HCT116 (cell line): ENCODE results near the gene FNBP1L. TPM values are rescaled to one million over a fixed set of nuclear protein-coding genes. Genes with fewer than 3 reads are reported as not detected.

Experiments used
- ATAC-seq: fragments of 200-7000 bp; cut with Tn5 transposase; 2 replicates; pipeline ENCODE4 v1.9.1; 2020; ENCODE audit warnings: mild to moderate bottlenecking, moderate library complexity
- BruUV-seq: library from RNA; stranded (reverse); fragments of 400-500 nt; replicated peaks from 2 replicates; lab custom pipeline; 2021; lab: Mats Ljungman, UMichigan
- CTCF ChIA-PET: fragments of 300-600 bp; sonication (Branson Sonifier 250); formaldehyde crosslinking; loops from one replicate; lab custom pipeline; 2021; ENCODE audit warnings: antibody characterized with exemption; lab: Charles Lee
- POLR2A ChIA-PET: fragments of 300-600, 350-600 bp; sonication (Branson Sonifier 250); formaldehyde crosslinking; loops from one replicate; lab custom pipeline; 2021; ENCODE audit warnings: antibody characterized with exemption; lab: Charles Lee
- RAD21 ChIA-PET, 2 experiments: fragments of 300-600 bp; sonication (Branson Sonifier 250); formaldehyde crosslinking; loops; one replicate each; lab custom pipeline; 2023; ENCODE audit warnings: low total read pairs in 2 of 2; ENCODE audit not compliant: uncharacterized antibody in 2 of 2, unreplicated experiment in 2 of 2, low non-redundant PET in 1 of 2; lab: Charles Lee
- DNase-seq: peaks from one replicate; pipeline ENCODE4 v3.0.0-alpha.2; 2010; ENCODE audit warnings: low read depth, low spot score
- H2AFZ ChIP-seq: fragments of 200-600 bp; shearing (Covaris generic), sonication (generic); 2 replicates; pipeline ENCODE4 v1.6.1; 2017; ENCODE audit warnings: low read depth, mixed run types, mixed read lengths, antibody characterized with exemption, low read length; ENCODE audit not compliant: poor library complexity, severe bottlenecking
- H3K27ac ChIP-seq: 2 replicates; pipeline ENCODE4 v1.5.1; 2012; ENCODE audit warnings: low read depth, low read length
- H3K27me3 ChIP-seq: fragments of 200-600 bp; sonication (generic); 2 replicates; pipeline ENCODE4 v1.6.1; 2016; ENCODE audit warnings: mixed run types, low read length, mixed read lengths; ENCODE audit not compliant: insufficient read depth
- H3K36me3 ChIP-seq, 2 experiments: fragments of 200-500 bp in 1 of 2; fragments of 200-600 bp in 1 of 2; sonication (Bioruptor generic) in 1 of 2; sonication (generic) in 1 of 2; 2 replicates each; pipeline versions ENCODE4 v1.5.1 to v1.6.1; 2014 to 2016; ENCODE audit warnings: low read length in 2 of 2, inconsistent platforms in 1 of 2, mixed read lengths in 1 of 2, mixed run types in 1 of 2; ENCODE audit not compliant: insufficient read depth in 2 of 2, control insufficient read depth in 1 of 2
- H3K4me1 ChIP-seq, 2 experiments: fragments of 200-600 bp in 1 of 2; sonication (generic) in 1 of 2; 2 replicates each; pipeline versions ENCODE4 v1.5.1 to v1.6.1; 2012 to 2017; ENCODE audit warnings: low read length in 2 of 2, inconsistent platforms in 1 of 2, mild to moderate bottlenecking in 1 of 2, mixed read lengths in 1 of 2, mixed run types in 1 of 2, moderate library complexity in 1 of 2; ENCODE audit not compliant: insufficient read depth in 2 of 2, control insufficient read depth in 1 of 2
- H3K4me2 ChIP-seq: fragments of 200-600 bp; sonication (generic); 2 replicates; pipeline ENCODE4 v1.6.1; 2017; ENCODE audit warnings: mixed run types, low read length, mixed read lengths
- H3K4me3 ChIP-seq, 2 experiments: fragments of 200-600 bp in 1 of 2; sonication (generic) in 1 of 2; replicated peaks in 1 of 2; 2 replicates each; pipeline ENCODE4 v1.5.1; 2011 to 2016; ENCODE audit warnings: low read length in 2 of 2, control low read depth in 1 of 2, low read depth in 1 of 2, mild to moderate bottlenecking in 1 of 2, mixed read lengths in 1 of 2, mixed run types in 1 of 2
- H3K79me2 ChIP-seq: fragments of 200-600 bp; sonication (generic); 2 replicates; pipeline ENCODE4 v1.6.1; 2017; ENCODE audit warnings: mild to moderate bottlenecking, mixed run types, low read length, moderate library complexity, mixed read lengths; ENCODE audit not compliant: insufficient read depth
- H3K9ac ChIP-seq: fragments of 200-600 bp; sonication (generic); 2 replicates; pipeline ENCODE4 v1.6.1; 2016; ENCODE audit warnings: low read length, mixed read lengths
- H3K9me2 ChIP-seq: fragments of 200-600 bp; sonication (generic), shearing (Covaris generic); 2 replicates; pipeline ENCODE4 v1.6.1; 2017; ENCODE audit warnings: mixed run types, mild to moderate bottlenecking, moderate library complexity; ENCODE audit not compliant: insufficient read depth
- H3K9me3 ChIP-seq, 2 experiments: fragments of 200-500 bp in 1 of 2; fragments of 200-600 bp in 1 of 2; sonication (Bioruptor generic) in 1 of 2; sonication (generic) in 1 of 2; 2 replicates each; pipeline ENCODE4 v1.6.1; 2014 to 2017; ENCODE audit warnings: low read length in 2 of 2, mixed read lengths in 2 of 2, inconsistent platforms in 1 of 2, low read depth in 1 of 2, mild to moderate bottlenecking in 1 of 2, mixed run types in 1 of 2, moderate library complexity in 1 of 2; ENCODE audit not compliant: control insufficient read depth in 1 of 2, insufficient read depth in 1 of 2
- H4K20me1 ChIP-seq: fragments of 200-600 bp; sonication (generic), shearing (Covaris generic); 2 replicates; pipeline ENCODE4 v1.6.1; 2017; ENCODE audit warnings: mixed run types, mild to moderate bottlenecking, moderate library complexity; ENCODE audit not compliant: insufficient read depth
- CBX3 ChIP-seq: IDR thresholded peaks from 2 replicates; pipeline ENCODE4 v1.6.1; 2012; ENCODE audit warnings: low read depth
- CEBPB ChIP-seq: IDR thresholded peaks from 2 replicates; pipeline ENCODE4 v1.6.1; 2012; ENCODE audit warnings: low read depth
- EGR1 ChIP-seq: IDR thresholded peaks from 2 replicates; pipeline ENCODE4 v1.6.1; 2012; ENCODE audit warnings: low read depth
- FOSL1 ChIP-seq: IDR thresholded peaks from 2 replicates; pipeline ENCODE4 v1.6.1; 2012; ENCODE audit warnings: low read depth
- JUND ChIP-seq: IDR thresholded peaks from 2 replicates; pipeline ENCODE4 v1.6.1; 2012
- POLR2AphosphoS5 ChIP-seq: IDR thresholded peaks from 2 replicates; pipeline ENCODE4 v1.6.1; 2011; ENCODE audit warnings: mild to moderate bottlenecking, low read depth, low read length, moderate library complexity
- RAD21 ChIP-seq: IDR thresholded peaks from 2 replicates; pipeline ENCODE4 v1.6.1; 2012; ENCODE audit warnings: low read depth, mild to moderate bottlenecking
- SIN3A ChIP-seq: IDR thresholded peaks from 2 replicates; pipeline ENCODE4 v1.6.1; 2012; ENCODE audit warnings: low read depth
- SP1 ChIP-seq: IDR thresholded peaks from 2 replicates; pipeline ENCODE4 v1.6.1; 2012; ENCODE audit warnings: low read depth
- SRF ChIP-seq: IDR thresholded peaks from 2 replicates; pipeline ENCODE4 v1.6.1; 2012; ENCODE audit warnings: low read depth
- YY1 ChIP-seq: IDR thresholded peaks from 2 replicates; pipeline ENCODE4 v1.6.1; 2011; ENCODE audit warnings: low read length, low read depth, moderate library complexity, mild to moderate bottlenecking; ENCODE audit not compliant: insufficient replicate concordance; ENCODE audit errors: extremely low read depth
- ZNF274 ChIP-seq: fragments of 200-500 bp; sonication (Bioruptor generic); IDR thresholded peaks from 2 replicates; pipeline ENCODE4 v1.6.1; 2014; ENCODE audit warnings: mild to moderate bottlenecking, low read depth, low read length, inconsistent platforms
- intact Hi-C: fragments of 100-400 bp; cut with micrococcal nuclease; formaldehyde crosslinking; loops from 2 replicates; pipeline ENCODE4 v1.10.0; 2022
- total RNA-seq: library from RNA; stranded (reverse); gene quantifications from one replicate; pipeline ENCODE4 v1.2.1, GENCODE V29; 2021; ENCODE audit not compliant: unreplicated experiment
- TF ChIP-seq, protein P1 (sequence below): IDR thresholded peaks from 2 replicates; pipeline ENCODE4 v1.6.1; 2011; ENCODE audit warnings: mild to moderate bottlenecking, low read length, moderate library complexity; ENCODE audit not compliant: insufficient replicate concordance; ENCODE audit errors: extremely low read depth
- TF ChIP-seq, protein P2 (sequence below): IDR thresholded peaks from 2 replicates; pipeline ENCODE4 v1.6.1; 2012; ENCODE audit warnings: low read depth
- TF ChIP-seq, protein P3 (sequence below): IDR thresholded peaks from 2 replicates; pipeline ENCODE4 v1.6.1; 2012
- TF ChIP-seq, protein P4 (sequence below), 3 experiments: fragments of 200-600 bp in 1 of 3; sonication (generic) in 1 of 3; IDR thresholded peaks in 2 of 3; conservative IDR thresholded peaks in 1 of 3; 2 replicates each; pipeline ENCODE4 v1.5.1; 2012 to 2017; ENCODE audit warnings: low read depth in 2 of 3, low read length in 2 of 3, antibody characterized with exemption in 1 of 3, borderline replicate concordance in 1 of 3, control low read depth in 1 of 3, mild to moderate bottlenecking in 1 of 3, mixed read lengths in 1 of 3, mixed run types in 1 of 3, moderate library complexity in 1 of 3; ENCODE audit not compliant: insufficient read depth in 1 of 3

The FNBP1L gene
- total RNA-seq, 1 experiment from 2014 or later, result 26.1 TPM

DNA sequence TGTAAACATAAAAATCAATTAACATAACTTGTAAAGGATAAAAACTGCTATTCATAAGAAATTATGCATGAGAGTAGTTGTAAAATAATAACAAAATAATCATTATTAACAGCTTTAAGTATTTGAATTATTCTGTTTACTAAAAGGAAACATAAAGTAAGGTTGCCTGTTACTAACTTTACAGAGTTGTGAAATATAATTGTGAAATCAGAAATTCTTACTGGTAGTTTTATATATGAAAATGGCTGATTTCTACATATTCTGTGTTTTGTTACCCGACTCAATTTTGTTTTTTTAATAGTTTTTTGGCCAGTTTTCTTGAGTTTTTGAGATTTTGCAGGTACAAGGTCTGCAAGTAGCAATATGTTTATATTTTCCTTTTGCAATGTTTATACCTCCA lies 27.8 kb downstream of the FNBP1L start:
- Histone ChIP-seq H4K20me1 (no peaks in the 10 kb centered on the region), H3K27me3 (no peaks in the 10 kb centered on the region), H3K4me3 (no peak overlapping the region), H3K9me2 (no peaks in the 10 kb centered on the region), H3K79me2 (peaks cover 63% of the 10 kb centered on the region), H3K36me3 (no peaks in the 10 kb centered on the region), H3K4me2 (no peak overlapping the region), H3K9ac (no peak overlapping the region), H2AFZ (no peak overlapping the region), H3K27ac (no peak overlapping the region), H3K4me1 (peaks cover 9 to 15% of the 10 kb centered on the region in 2 experiments; a peak in 3 of 4 replicates), H3K9me3 (no peaks in the 10 kb centered on the region; a peak in 1 of 4 replicates)
- ChIA-PET RAD21 (no interaction called here), CTCF (no interaction called here), POLR2A (no interaction called here)
- intact Hi-C loops, result no loop called here
- BruUV-seq, result no TSS peak
- no peak for ATAC-seq
- DNase-seq, result no peak
- TF ChIP-seq, protein P1, sequence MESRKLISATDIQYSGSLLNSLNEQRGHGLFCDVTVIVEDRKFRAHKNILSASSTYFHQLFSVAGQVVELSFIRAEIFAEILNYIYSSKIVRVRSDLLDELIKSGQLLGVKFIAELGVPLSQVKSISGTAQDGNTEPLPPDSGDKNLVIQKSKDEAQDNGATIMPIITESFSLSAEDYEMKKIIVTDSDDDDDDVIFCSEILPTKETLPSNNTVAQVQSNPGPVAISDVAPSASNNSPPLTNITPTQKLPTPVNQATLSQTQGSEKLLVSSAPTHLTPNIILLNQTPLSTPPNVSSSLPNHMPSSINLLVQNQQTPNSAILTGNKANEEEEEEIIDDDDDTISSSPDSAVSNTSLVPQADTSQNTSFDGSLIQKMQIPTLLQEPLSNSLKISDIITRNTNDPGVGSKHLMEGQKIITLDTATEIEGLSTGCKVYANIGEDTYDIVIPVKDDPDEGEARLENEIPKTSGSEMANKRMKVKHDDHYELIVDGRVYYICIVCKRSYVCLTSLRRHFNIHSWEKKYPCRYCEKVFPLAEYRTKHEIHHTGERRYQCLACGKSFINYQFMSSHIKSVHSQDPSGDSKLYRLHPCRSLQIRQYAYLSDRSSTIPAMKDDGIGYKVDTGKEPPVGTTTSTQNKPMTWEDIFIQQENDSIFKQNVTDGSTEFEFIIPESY, result no peak
- no peak for TF ChIP-seq JUND
- TF ChIP-seq SIN3A, result no peak
- TF ChIP-seq ZNF274, result no peak
- TF ChIP-seq SP1, result no peak
- TF ChIP-seq EGR1, result no peak
- TF ChIP-seq SRF, result no peak
- no peak for TF ChIP-seq CBX3
- TF ChIP-seq, protein P2, sequence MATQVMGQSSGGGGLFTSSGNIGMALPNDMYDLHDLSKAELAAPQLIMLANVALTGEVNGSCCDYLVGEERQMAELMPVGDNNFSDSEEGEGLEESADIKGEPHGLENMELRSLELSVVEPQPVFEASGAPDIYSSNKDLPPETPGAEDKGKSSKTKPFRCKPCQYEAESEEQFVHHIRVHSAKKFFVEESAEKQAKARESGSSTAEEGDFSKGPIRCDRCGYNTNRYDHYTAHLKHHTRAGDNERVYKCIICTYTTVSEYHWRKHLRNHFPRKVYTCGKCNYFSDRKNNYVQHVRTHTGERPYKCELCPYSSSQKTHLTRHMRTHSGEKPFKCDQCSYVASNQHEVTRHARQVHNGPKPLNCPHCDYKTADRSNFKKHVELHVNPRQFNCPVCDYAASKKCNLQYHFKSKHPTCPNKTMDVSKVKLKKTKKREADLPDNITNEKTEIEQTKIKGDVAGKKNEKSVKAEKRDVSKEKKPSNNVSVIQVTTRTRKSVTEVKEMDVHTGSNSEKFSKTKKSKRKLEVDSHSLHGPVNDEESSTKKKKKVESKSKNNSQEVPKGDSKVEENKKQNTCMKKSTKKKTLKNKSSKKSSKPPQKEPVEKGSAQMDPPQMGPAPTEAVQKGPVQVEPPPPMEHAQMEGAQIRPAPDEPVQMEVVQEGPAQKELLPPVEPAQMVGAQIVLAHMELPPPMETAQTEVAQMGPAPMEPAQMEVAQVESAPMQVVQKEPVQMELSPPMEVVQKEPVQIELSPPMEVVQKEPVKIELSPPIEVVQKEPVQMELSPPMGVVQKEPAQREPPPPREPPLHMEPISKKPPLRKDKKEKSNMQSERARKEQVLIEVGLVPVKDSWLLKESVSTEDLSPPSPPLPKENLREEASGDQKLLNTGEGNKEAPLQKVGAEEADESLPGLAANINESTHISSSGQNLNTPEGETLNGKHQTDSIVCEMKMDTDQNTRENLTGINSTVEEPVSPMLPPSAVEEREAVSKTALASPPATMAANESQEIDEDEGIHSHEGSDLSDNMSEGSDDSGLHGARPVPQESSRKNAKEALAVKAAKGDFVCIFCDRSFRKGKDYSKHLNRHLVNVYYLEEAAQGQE, result no peak
- TF ChIP-seq RAD21, result no peak
- TF ChIP-seq FOSL1, result no peak
- no peak for TF ChIP-seq CEBPB
- TF ChIP-seq, protein P3, sequence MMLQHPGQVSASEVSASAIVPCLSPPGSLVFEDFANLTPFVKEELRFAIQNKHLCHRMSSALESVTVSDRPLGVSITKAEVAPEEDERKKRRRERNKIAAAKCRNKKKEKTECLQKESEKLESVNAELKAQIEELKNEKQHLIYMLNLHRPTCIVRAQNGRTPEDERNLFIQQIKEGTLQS, result no peak
- TF ChIP-seq YY1, result no peak
- TF ChIP-seq, protein P4, sequence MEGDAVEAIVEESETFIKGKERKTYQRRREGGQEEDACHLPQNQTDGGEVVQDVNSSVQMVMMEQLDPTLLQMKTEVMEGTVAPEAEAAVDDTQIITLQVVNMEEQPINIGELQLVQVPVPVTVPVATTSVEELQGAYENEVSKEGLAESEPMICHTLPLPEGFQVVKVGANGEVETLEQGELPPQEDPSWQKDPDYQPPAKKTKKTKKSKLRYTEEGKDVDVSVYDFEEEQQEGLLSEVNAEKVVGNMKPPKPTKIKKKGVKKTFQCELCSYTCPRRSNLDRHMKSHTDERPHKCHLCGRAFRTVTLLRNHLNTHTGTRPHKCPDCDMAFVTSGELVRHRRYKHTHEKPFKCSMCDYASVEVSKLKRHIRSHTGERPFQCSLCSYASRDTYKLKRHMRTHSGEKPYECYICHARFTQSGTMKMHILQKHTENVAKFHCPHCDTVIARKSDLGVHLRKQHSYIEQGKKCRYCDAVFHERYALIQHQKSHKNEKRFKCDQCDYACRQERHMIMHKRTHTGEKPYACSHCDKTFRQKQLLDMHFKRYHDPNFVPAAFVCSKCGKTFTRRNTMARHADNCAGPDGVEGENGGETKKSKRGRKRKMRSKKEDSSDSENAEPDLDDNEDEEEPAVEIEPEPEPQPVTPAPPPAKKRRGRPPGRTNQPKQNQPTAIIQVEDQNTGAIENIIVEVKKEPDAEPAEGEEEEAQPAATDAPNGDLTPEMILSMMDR (IDR thresholded peaks at IDR 0.05 in 2 of 3, conservative IDR thresholded peaks at IDR 0.05 in 1 of 3; ENCODE audit: borderline replicate concordance in 1 of 3, insufficient read depth in 1 of 3, low read depth in 2 of 3, low read length in 2 of 3), result no peak
- TF ChIP-seq POLR2AphosphoS5, result no peak
- TF ChIP-seq, all 23 proteins: peak for 0
